ENCODE measurements around the gene LIN37. TPM values are rescaled to one million over a fixed set of nuclear protein-coding genes. Genes with fewer than 3 reads are reported as not detected.

Gene LIN37
- total RNA-seq, 1 experiment from 2014 or later: 11.3 TPM

DNA sequence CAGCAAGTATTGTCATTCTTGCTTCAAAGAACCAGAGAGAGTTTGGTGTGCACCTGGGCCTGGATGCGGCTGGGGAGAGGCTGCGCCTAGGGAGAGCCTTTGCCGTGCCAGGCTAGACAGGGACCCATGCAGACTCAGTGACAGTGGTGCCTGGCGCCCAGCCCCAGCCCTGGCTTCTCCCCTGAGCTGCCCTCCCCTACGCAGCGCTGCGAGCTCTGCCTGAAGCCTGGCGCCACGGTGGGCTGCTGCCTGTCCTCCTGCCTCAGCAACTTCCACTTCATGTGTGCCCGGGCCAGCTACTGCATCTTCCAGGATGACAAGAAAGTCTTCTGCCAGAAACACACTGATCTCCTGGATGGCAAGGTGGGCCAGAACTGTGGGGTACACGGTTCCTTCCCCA lies 18.6 kb upstream of the LIN37 start:
- intact Hi-C loops (cut with micrococcal nuclease; ENCODE audit: unreplicated experiment): no loop called here
- CTCF ChIA-PET: interaction anchor here (0.5 kb wide), 1 partner anchor 214 kb away, joined by 3 read pairs; no protein-coding TSS in a partner anchor
- no TSS peak for BruUV-seq (replicated peaks)
- POLR2A ChIA-PET (ENCODE audit: low non-redundant PET): no interaction called here
- Histone ChIP-seq H3K4me1 (ENCODE audit: insufficient read depth, low read length, poor library complexity, severe bottlenecking) (no peaks in the 10 kb centered on the region), H3K36me3 (ENCODE audit: insufficient read depth, low read length, poor library complexity, severe bottlenecking) (peaks cover 96% of the 10 kb centered on the region), H3K27ac (ENCODE audit: low read depth, low read length, poor library complexity, severe bottlenecking) (no peak overlapping the region), H3K9me3 (ENCODE audit: low read depth, low read length, poor library complexity, severe bottlenecking) (no peaks in the 10 kb centered on the region), H3K27me3 (replicated peaks; ENCODE audit: insufficient read depth, low read depth, low read length, poor library complexity) (no peaks in the 10 kb centered on the region), H3K4me3 (ENCODE audit: low read depth, low read length, poor library complexity, severe bottlenecking) (no peak overlapping the region)
- TF ChIP-seq, protein P1, sequence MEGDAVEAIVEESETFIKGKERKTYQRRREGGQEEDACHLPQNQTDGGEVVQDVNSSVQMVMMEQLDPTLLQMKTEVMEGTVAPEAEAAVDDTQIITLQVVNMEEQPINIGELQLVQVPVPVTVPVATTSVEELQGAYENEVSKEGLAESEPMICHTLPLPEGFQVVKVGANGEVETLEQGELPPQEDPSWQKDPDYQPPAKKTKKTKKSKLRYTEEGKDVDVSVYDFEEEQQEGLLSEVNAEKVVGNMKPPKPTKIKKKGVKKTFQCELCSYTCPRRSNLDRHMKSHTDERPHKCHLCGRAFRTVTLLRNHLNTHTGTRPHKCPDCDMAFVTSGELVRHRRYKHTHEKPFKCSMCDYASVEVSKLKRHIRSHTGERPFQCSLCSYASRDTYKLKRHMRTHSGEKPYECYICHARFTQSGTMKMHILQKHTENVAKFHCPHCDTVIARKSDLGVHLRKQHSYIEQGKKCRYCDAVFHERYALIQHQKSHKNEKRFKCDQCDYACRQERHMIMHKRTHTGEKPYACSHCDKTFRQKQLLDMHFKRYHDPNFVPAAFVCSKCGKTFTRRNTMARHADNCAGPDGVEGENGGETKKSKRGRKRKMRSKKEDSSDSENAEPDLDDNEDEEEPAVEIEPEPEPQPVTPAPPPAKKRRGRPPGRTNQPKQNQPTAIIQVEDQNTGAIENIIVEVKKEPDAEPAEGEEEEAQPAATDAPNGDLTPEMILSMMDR (conservative IDR thresholded peaks at IDR 0.05; ENCODE audit: low read depth, low read length): no peak
- no peak for TF ChIP-seq EZH2 (IDR thresholded peaks at IDR 0.05; ENCODE audit: borderline replicate concordance, low read depth, low read length, poor library complexity, severe bottlenecking)
- DNase-seq (ENCODE audit: low spot score): no peak

DNA sequence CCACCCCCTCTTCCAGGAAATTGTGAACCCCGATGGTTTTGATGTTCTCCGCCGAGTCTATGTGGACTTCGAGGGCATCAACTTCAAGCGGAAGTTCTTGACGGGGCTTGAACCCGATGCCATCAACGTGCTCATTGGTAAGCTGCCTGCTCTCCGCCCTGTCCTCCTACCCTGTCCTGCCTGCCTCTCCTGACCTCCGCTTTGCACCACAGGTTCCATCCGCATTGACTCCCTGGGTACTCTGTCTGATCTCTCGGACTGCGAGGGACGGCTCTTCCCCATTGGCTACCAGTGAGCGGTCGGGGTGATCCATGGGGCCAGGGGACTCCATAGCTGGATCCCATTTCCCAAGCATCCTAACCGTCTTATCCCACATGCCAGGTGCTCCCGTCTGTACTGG lies 18.1 kb upstream of the LIN37 start:
- Histone ChIP-seq H3K36me3 (ENCODE audit: insufficient read depth, low read length, poor library complexity, severe bottlenecking) (peaks cover 92% of the 10 kb centered on the region), H3K27me3 (replicated peaks; ENCODE audit: insufficient read depth, low read depth, low read length, poor library complexity) (no peaks in the 10 kb centered on the region), H3K9me3 (ENCODE audit: low read depth, low read length, poor library complexity, severe bottlenecking) (no peaks in the 10 kb centered on the region), H3K4me1 (ENCODE audit: insufficient read depth, low read length, poor library complexity, severe bottlenecking) (no peaks in the 10 kb centered on the region), H3K27ac (ENCODE audit: low read depth, low read length, poor library complexity, severe bottlenecking) (no peak overlapping the region), H3K4me3 (ENCODE audit: low read depth, low read length, poor library complexity, severe bottlenecking) (no peak overlapping the region)
- CTCF ChIA-PET: no interaction called here
- POLR2A ChIA-PET (ENCODE audit: low non-redundant PET): interaction anchor here (0.6 kb wide), 1 partner anchor 15 kb away, joined by 3 read pairs; the partner anchor contains the start of genes PSENEN and U2AF1L4
- DNase-seq (ENCODE audit: low spot score): no peak
- TF ChIP-seq, protein P1 (conservative IDR thresholded peaks at IDR 0.05; ENCODE audit: low read depth, low read length): no peak
- TF ChIP-seq EZH2 (IDR thresholded peaks at IDR 0.05; ENCODE audit: borderline replicate concordance, low read depth, low read length, poor library complexity, severe bottlenecking): no peak
- intact Hi-C loops (cut with micrococcal nuclease; ENCODE audit: unreplicated experiment): no loop called here
- BruUV-seq (replicated peaks): no TSS peak

DNA sequence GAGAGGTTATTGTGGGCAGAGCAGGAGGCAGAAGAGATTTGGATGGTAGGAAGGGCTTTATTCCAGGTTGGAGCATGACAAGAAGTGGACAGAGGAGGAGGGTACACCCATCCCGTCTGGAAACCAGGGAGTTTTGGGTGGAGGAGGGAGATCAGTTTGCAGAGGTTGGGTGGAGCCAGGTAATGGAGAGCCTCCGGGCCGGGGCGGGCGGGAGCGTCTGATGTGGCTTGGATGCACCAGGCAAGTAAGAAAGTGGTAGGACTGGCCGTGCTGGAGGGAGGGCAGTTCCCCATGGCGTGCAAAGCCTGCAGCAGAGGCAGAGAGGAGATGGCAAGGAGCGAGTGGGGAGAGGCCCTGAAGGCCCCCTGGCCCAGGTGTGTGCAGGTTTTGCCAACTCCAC lies 17.0 kb upstream of the LIN37 start:
- no peak for DNase-seq (ENCODE audit: low spot score)
- ChIA-PET POLR2A (ENCODE audit: low non-redundant PET) (no interaction called here), CTCF (no interaction called here)
- TF ChIP-seq EZH2 (IDR thresholded peaks at IDR 0.05; ENCODE audit: borderline replicate concordance, low read depth, low read length, poor library complexity, severe bottlenecking): no peak
- TF ChIP-seq, protein P1 (conservative IDR thresholded peaks at IDR 0.05; ENCODE audit: low read depth, low read length): no peak
- no peaks in the 10 kb centered on the region for H3K27me3 ChIP-seq (replicated peaks; ENCODE audit: insufficient read depth, low read depth, low read length, poor library complexity)
- no peaks in the 10 kb centered on the region for H3K4me1 ChIP-seq (ENCODE audit: insufficient read depth, low read length, poor library complexity, severe bottlenecking)
- no TSS peak for BruUV-seq (replicated peaks)
- H3K4me3 ChIP-seq (ENCODE audit: low read depth, low read length, poor library complexity, severe bottlenecking): no peak overlapping the region
- H3K27ac ChIP-seq (ENCODE audit: low read depth, low read length, poor library complexity, severe bottlenecking): no peak overlapping the region
- H3K36me3 ChIP-seq (ENCODE audit: insufficient read depth, low read length, poor library complexity, severe bottlenecking): peaks cover 82% of the 10 kb centered on the region
- intact Hi-C loops (cut with micrococcal nuclease; ENCODE audit: unreplicated experiment): no loop called here
- H3K9me3 ChIP-seq (ENCODE audit: low read depth, low read length, poor library complexity, severe bottlenecking): no peaks in the 10 kb centered on the region
